Keratinocyte (primary cell): ENCODE data around the gene ATP5F1C.

Experiments
- EZH2 ChIP-seq: IDR thresholded peaks from one replicate; pipeline ENCODE4 v1.6.1; 2012; ENCODE audit warnings: inconsistent platforms, mild to moderate bottlenecking, low read length, moderate library complexity
- TF ChIP-seq, protein P1 (sequence below), 3 experiments: IDR thresholded peaks in 1 of 3; conservative IDR thresholded peaks in 1 of 3; optimal IDR thresholded peaks in 1 of 3; 2 replicates in 2 of 3; 3 replicates in 1 of 3; pipeline versions ENCODE3 to v1.5.1; 2011; ENCODE audit warnings: low read length in 3 of 3, mild to moderate bottlenecking in 3 of 3, moderate library complexity in 2 of 3, control low read depth in 1 of 3, inconsistent platforms in 1 of 3; ENCODE audit not compliant: insufficient read depth in 2 of 3; ENCODE audit errors: extremely low read depth in 1 of 3

- TF ChIP-seq, protein P1, sequence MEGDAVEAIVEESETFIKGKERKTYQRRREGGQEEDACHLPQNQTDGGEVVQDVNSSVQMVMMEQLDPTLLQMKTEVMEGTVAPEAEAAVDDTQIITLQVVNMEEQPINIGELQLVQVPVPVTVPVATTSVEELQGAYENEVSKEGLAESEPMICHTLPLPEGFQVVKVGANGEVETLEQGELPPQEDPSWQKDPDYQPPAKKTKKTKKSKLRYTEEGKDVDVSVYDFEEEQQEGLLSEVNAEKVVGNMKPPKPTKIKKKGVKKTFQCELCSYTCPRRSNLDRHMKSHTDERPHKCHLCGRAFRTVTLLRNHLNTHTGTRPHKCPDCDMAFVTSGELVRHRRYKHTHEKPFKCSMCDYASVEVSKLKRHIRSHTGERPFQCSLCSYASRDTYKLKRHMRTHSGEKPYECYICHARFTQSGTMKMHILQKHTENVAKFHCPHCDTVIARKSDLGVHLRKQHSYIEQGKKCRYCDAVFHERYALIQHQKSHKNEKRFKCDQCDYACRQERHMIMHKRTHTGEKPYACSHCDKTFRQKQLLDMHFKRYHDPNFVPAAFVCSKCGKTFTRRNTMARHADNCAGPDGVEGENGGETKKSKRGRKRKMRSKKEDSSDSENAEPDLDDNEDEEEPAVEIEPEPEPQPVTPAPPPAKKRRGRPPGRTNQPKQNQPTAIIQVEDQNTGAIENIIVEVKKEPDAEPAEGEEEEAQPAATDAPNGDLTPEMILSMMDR (optimal IDR thresholded peaks at IDR 0.05 in 1 of 3, IDR thresholded peaks at IDR 0.05 in 1 of 3, conservative IDR thresholded peaks at IDR 0.05 in 1 of 3; ENCODE audit: extremely low read depth in 1 of 3, insufficient read depth in 2 of 3, low read length in 3 of 3) = no peak
- TF ChIP-seq EZH2 = no peak
Measured at GRCh38 chr10:7857262-7857661, 69.3 kb downstream of the ATP5F1C start.
